ENCODE data around the gene OTOF.

DNA sequence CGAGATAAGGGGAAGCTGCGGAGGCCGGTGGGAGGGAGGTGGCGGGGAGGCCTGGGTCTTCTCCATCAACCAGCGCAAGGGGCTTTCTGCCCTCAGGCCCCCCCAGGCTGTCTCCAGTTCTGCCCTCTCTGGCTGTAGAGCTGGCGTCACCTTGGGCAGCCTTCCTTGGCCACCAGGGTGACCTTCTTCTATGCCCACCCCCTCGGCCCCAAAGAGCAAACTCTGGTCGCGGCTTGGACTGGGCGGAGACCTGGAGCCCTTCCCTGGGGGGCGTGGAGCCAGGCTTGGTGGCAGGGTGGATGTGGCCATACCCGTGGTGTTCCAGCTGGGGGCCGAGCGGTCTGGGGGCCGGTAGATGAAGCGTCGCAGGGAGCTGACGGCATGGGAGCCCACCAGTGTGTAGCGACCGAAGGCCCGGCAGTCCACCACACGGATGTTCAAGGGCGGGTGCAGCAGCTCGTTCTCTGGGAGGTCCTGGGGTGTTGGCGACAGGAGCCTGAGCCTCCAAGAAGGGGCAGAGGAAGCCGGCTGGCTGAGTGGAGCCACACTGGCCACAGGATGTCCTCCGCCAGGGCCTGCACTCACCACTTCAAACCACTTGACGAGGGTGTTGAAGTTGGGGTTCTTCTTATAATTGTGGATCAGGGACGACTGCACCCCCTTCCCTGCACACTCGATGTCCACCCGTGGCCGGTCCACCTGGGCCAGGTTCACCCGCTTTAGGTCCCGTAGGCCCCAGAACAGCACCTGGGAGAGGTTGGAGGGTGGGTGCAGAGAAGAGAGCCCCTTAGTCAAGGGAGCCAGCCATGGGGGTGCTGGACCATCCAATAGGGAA, 4.9 kb downstream of the OTOF start:
- TF ChIP-seq SIN3A (IDR thresholded peaks at IDR 0.05; ENCODE audit: borderline replicate concordance, insufficient read depth, low read length), result no peak
- no peak for TF ChIP-seq POLR2AphosphoS5 (IDR thresholded peaks at IDR 0.05; ENCODE audit: low read depth, low read length)
- TF ChIP-seq FOXP2 (optimal IDR thresholded peaks at IDR 0.05; ENCODE audit: borderline replicate concordance, extremely low read depth, extremely low read length, insufficient read depth), result no peak

All from PFSK-1 (cell line).